KMS-11 (cell line): Measurements from ENCODE around the gene CHAF1A.

Experiments used
- H2AFZ ChIP-seq: fragments of 200-600 bp; sonication (generic); 2 replicates; pipeline ENCODE4 v1.6.1; 2016; ENCODE audit warnings: antibody characterized with exemption, mixed run types, low read depth
- H3K27ac ChIP-seq: fragments of 200-600 bp; sonication (generic); 2 replicates; pipeline ENCODE4 v1.6.1; 2016; ENCODE audit warnings: mild to moderate bottlenecking, mixed run types
- H3K27me3 ChIP-seq: fragments of 200-600 bp; sonication (generic); 2 replicates; pipeline ENCODE4 v1.6.1; 2017; ENCODE audit warnings: mild to moderate bottlenecking, low read depth, mixed run types, moderate library complexity; ENCODE audit not compliant: insufficient read depth
- H3K36me3 ChIP-seq: fragments of 200-600 bp; sonication (generic); 2 replicates; pipeline ENCODE4 v1.6.1; 2017; ENCODE audit warnings: mild to moderate bottlenecking, mixed run types; ENCODE audit not compliant: insufficient read depth
- H3K4me1 ChIP-seq: fragments of 200-600 bp; sonication (generic); 2 replicates; pipeline ENCODE4 v1.6.1; 2016; ENCODE audit warnings: mild to moderate bottlenecking, low read depth, mixed run types; ENCODE audit not compliant: poor library complexity, severe bottlenecking
- H3K4me2 ChIP-seq: fragments of 200-600 bp; sonication (generic); 2 replicates; pipeline ENCODE4 v1.7.0; 2016; ENCODE audit warnings: mild to moderate bottlenecking, mixed run types
- H3K4me3 ChIP-seq: fragments of 200-600 bp; sonication (generic); IDR thresholded peaks from 2 replicates; pipeline ENCODE4 v1.6.1; 2017; ENCODE audit warnings: low read depth, low read length, mixed read lengths; ENCODE audit not compliant: insufficient read depth
- H3K79me2 ChIP-seq: fragments of 200-600 bp; sonication (generic); 2 replicates; pipeline ENCODE4 v1.6.1; 2016; ENCODE audit warnings: low read depth, mixed run types; ENCODE audit not compliant: insufficient read depth
- H3K9ac ChIP-seq: fragments of 200-600 bp; sonication (generic); 2 replicates; pipeline ENCODE4 v1.6.1; 2016; ENCODE audit warnings: mild to moderate bottlenecking, mixed run types
- H4K20me1 ChIP-seq: fragments of 200-600 bp; sonication (generic); 2 replicates; pipeline ENCODE4 v1.6.1; 2016; ENCODE audit warnings: mild to moderate bottlenecking, mixed run types; ENCODE audit not compliant: insufficient read depth
- TF ChIP-seq, protein P1 (sequence below): fragments of 200-600 bp; sonication (generic); conservative IDR thresholded peaks from 2 replicates; pipeline ENCODE4 v1.6.1; 2017; ENCODE audit warnings: low read depth, mild to moderate bottlenecking, antibody characterized with exemption, low read length, moderate library complexity, mixed read lengths

Gene CHAF1A

DNA sequence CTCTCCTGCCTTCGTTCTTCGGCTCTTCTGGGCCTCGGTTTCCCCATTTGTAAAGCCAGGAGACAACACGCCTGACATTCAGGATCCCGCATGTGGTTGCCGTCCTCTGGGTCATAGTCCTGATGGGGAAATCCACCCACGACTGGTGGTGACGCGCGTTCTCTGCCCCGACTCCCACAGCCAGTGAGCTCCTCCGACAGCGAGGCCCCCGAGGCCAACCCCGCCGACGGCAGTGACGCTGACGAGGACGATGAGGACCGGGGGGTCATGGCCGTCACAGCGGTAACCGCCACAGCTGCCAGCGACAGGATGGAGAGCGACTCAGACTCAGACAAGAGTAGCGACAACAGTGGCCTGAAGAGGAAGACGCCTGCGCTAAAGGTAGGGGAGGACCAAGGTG is 86.1 kb downstream of the CHAF1A start:
- Histone ChIP-seq H2AFZ (no peak overlapping the region), H3K4me3 (no peak overlapping the region), H4K20me1 (no peaks in the 10 kb centered on the region), H3K4me1 (no peaks in the 10 kb centered on the region), H3K79me2 (no peaks in the 10 kb centered on the region), H3K27ac (no peak overlapping the region), H3K36me3 (no peaks in the 10 kb centered on the region), H3K27me3 (no peaks in the 10 kb centered on the region), H3K9ac (no peak overlapping the region), H3K4me2 (no peak overlapping the region)
- TF ChIP-seq, protein P1, sequence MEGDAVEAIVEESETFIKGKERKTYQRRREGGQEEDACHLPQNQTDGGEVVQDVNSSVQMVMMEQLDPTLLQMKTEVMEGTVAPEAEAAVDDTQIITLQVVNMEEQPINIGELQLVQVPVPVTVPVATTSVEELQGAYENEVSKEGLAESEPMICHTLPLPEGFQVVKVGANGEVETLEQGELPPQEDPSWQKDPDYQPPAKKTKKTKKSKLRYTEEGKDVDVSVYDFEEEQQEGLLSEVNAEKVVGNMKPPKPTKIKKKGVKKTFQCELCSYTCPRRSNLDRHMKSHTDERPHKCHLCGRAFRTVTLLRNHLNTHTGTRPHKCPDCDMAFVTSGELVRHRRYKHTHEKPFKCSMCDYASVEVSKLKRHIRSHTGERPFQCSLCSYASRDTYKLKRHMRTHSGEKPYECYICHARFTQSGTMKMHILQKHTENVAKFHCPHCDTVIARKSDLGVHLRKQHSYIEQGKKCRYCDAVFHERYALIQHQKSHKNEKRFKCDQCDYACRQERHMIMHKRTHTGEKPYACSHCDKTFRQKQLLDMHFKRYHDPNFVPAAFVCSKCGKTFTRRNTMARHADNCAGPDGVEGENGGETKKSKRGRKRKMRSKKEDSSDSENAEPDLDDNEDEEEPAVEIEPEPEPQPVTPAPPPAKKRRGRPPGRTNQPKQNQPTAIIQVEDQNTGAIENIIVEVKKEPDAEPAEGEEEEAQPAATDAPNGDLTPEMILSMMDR: no peak

DNA sequence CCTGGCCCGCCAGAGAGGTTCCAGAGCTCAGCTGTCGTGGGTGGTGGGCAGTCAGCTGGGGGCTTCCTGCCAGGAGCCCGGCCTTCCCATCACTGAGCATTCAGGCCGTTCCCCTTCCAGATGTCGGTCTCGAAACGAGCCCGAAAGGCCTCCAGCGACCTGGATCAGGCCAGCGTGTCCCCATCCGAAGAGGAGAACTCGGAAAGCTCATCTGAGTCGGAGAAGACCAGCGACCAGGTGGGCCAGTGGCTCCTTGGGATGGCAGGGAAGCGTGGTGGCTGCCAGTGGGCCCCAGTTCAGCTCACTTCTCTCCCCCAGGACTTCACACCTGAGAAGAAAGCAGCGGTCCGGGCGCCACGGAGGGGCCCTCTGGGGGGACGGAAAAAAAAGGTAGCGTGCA is 89.0 kb downstream of the CHAF1A start:
- no peak overlapping the region for H3K27ac ChIP-seq
- H3K27me3 ChIP-seq: no peaks in the 10 kb centered on the region
- H2AFZ ChIP-seq: no peak overlapping the region
- H3K9ac ChIP-seq: no peak overlapping the region
- H3K4me2 ChIP-seq: no peak overlapping the region
- no peak overlapping the region for H3K4me3 ChIP-seq
- H3K79me2 ChIP-seq: no peaks in the 10 kb centered on the region
- H4K20me1 ChIP-seq: no peaks in the 10 kb centered on the region
- no peaks in the 10 kb centered on the region for H3K4me1 ChIP-seq
- TF ChIP-seq, protein P1: no peak
- no peaks in the 10 kb centered on the region for H3K36me3 ChIP-seq

DNA sequence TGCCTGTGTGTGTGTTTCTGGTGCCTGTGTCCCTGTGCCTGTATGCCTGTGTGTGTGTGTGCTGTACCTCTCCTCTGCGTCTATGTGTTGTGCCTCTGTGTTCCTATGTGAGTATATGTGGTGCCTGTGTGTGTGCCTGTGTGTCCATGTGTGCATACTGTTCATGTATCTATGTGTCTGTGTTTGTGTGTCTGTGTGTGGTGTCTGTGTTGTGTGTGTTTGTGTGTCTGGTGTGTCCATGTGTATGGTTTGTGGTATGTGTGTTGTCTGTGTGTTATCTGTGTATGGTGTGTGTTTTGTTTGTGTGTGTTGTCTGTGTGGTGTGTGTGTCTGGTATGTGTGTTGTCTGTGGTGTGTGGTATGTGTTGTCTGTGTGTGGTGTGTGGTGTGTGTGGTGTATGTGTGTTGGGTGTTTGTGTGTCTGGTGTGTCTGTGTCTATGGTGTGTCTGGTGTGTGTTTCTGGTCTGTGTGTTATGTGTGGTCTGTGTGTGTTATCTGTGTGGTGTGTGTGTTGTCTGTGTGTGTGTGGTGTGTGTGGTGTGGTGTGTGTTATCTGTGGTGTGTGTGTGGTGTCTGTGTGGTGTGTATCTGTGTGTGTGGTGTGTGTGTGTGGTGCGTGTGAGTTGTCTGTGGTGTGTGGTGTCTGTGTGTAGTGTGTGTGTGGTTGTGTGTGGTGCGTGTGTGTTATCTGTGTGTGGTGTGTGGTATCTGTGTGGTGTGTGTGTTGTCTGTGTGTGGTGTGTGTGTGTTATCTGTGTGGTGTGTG is 90.1 kb downstream of the CHAF1A start:
- H3K4me1 ChIP-seq: no peaks in the 10 kb centered on the region
- no peaks in the 10 kb centered on the region for H4K20me1 ChIP-seq
- no peaks in the 10 kb centered on the region for H3K79me2 ChIP-seq
- H3K36me3 ChIP-seq: no peaks in the 10 kb centered on the region
- TF ChIP-seq, protein P1: no peak
- H2AFZ ChIP-seq: no peak overlapping the region
- no peak overlapping the region for H3K27ac ChIP-seq
- H3K9ac ChIP-seq: no peak overlapping the region
- no peaks in the 10 kb centered on the region for H3K27me3 ChIP-seq
- H3K4me3 ChIP-seq: no peak overlapping the region
- no peak overlapping the region for H3K4me2 ChIP-seq
